Stimulated activated naive CD8-positive, alpha-beta T cell treated with anti-CD3 and anti-CD28 coated beads, Interleukin-15, Interleukin-2, amounts not matched to agents 100 ng/mL and 50 ng/mL, for 24 hours (primary cell): ENCODE data around the gene PMCH.
"Not testable (repeated sequence)": the region's sequence is repeated elsewhere in the genome, so short reads cannot be mapped to it uniquely, and the experiment has no call there.

Experiments used
- H3K27ac Mint-ChIP-seq: one replicate; pipeline ENCODE4 v1.8.0; 2021; ENCODE audit warnings: mild to moderate bottlenecking, mixed read lengths
- H3K27me3 Mint-ChIP-seq: one replicate; pipeline ENCODE4 v1.8.0; 2021; ENCODE audit warnings: mixed read lengths
- H3K36me3 Mint-ChIP-seq: one replicate; pipeline ENCODE4 v1.8.0; 2021; ENCODE audit warnings: low read depth, mixed read lengths
- H3K4me1 Mint-ChIP-seq: one replicate; pipeline ENCODE4 v1.8.0; 2021; ENCODE audit warnings: low read depth, mixed read lengths
- H3K4me3 Mint-ChIP-seq: one replicate; pipeline ENCODE4 v1.8.0; 2021; ENCODE audit warnings: mild to moderate bottlenecking, mixed read lengths
- H3K9me3 Mint-ChIP-seq: one replicate; pipeline ENCODE4 v1.8.0; 2021; ENCODE audit warnings: mixed read lengths

Gene PMCH

GRCh38 chr12:102197789-102198188 is at the start of gene PMCH:
PMCH (minus strand) TSS chr12:102197833; CDS start chr12:102197770, 63 bp downstream.
- Mint-ChIP-seq H3K27ac (peak within 1 kb of the TSS; percentile 45), H3K4me3 (no peak within 1 kb of the TSS), H3K27me3 (no peaks in the 10 kb centered on the region), H3K36me3 (peaks cover 9% of the 10 kb centered on the region), H3K4me1 (peaks cover 11% of the 10 kb centered on the region), H3K9me3 (no peaks in the 10 kb centered on the region)

GRCh38 chr12:102240859-102241258 is 43.2 kb upstream of the PMCH start:
- H3K27me3 Mint-ChIP-seq: peaks cover 19% of the 10 kb centered on the region
- not testable (repeated sequence) for H3K4me1 Mint-ChIP-seq, H3K4me3 Mint-ChIP-seq, H3K36me3 Mint-ChIP-seq, H3K27ac Mint-ChIP-seq
- peaks cover 15% of the 10 kb centered on the region for H3K9me3 Mint-ChIP-seq

GRCh38 chr12:102234599-102234998 is 37.0 kb upstream of the PMCH start:
- no peak overlapping the region for H3K4me3 Mint-ChIP-seq
- H3K27ac Mint-ChIP-seq: no peak overlapping the region
- H3K27me3 Mint-ChIP-seq: peaks cover 20% of the 10 kb centered on the region
- no peaks in the 10 kb centered on the region for H3K4me1 Mint-ChIP-seq
- H3K9me3 Mint-ChIP-seq: no peaks in the 10 kb centered on the region
- no peaks in the 10 kb centered on the region for H3K36me3 Mint-ChIP-seq

- no peaks in the 10 kb centered on the region for H3K9me3 Mint-ChIP-seq
- H3K36me3 Mint-ChIP-seq: no peaks in the 10 kb centered on the region
- no peak overlapping the region for H3K27ac Mint-ChIP-seq
- peaks cover 16% of the 10 kb centered on the region for H3K27me3 Mint-ChIP-seq
- H3K4me1 Mint-ChIP-seq: no peaks in the 10 kb centered on the region
- no peak overlapping the region for H3K4me3 Mint-ChIP-seq
Measured at GRCh38 chr12:102232446-102232845, 34.8 kb upstream of the PMCH start.

- peaks cover 16% of the 10 kb centered on the region for H3K27me3 Mint-ChIP-seq
- no peaks in the 10 kb centered on the region for H3K36me3 Mint-ChIP-seq
- H3K4me3 Mint-ChIP-seq: no peak overlapping the region
- H3K4me1 Mint-ChIP-seq: no peaks in the 10 kb centered on the region
- H3K9me3 Mint-ChIP-seq: no peaks in the 10 kb centered on the region
- H3K27ac Mint-ChIP-seq: no peak overlapping the region
Measured at GRCh38 chr12:102232036-102232435, 34.4 kb upstream of the PMCH start.

GRCh38 chr12:102227954-102228353 is 30.3 kb upstream of the PMCH start:
- Mint-ChIP-seq H3K9me3 (no peaks in the 10 kb centered on the region), H3K27ac (no peak overlapping the region), H3K4me1 (no peaks in the 10 kb centered on the region), H3K36me3 (no peaks in the 10 kb centered on the region), H3K4me3 (no peak overlapping the region), H3K27me3 (peaks cover 4% of the 10 kb centered on the region)

- Mint-ChIP-seq H3K4me1 (no peaks in the 10 kb centered on the region), H3K27ac (no peak overlapping the region), H3K4me3 (no peak overlapping the region), H3K27me3 (no peaks in the 10 kb centered on the region), H3K36me3 (no peaks in the 10 kb centered on the region), H3K9me3 (no peaks in the 10 kb centered on the region)
Measured at GRCh38 chr12:102220736-102221135, 23.1 kb upstream of the PMCH start.

GRCh38 chr12:102215992-102216691 is 18.5 kb upstream of the PMCH start:
- no peaks in the 10 kb centered on the region for H3K4me1 Mint-ChIP-seq
- no peak overlapping the region for H3K27ac Mint-ChIP-seq

GRCh38 chr12:102204025-102204424 is 6.4 kb upstream of the PMCH start:
- Mint-ChIP-seq H3K4me1 (peaks cover 7% of the 10 kb centered on the region), H3K4me3 (no peak overlapping the region), H3K27me3 (no peaks in the 10 kb centered on the region), H3K9me3 (peaks cover 21% of the 10 kb centered on the region), H3K36me3 (peaks cover 35% of the 10 kb centered on the region), H3K27ac (peak overlapping the region; percentile 52)

More at GRCh38 chr12:102215992-102216691, 18.5 kb upstream of the PMCH start:
- Mint-ChIP-seq H3K9me3 (no peaks in the 10 kb centered on the region), H3K36me3 (no peaks in the 10 kb centered on the region), H3K27me3 (no peaks in the 10 kb centered on the region), H3K4me3 (no peak overlapping the region)

GRCh38 chr12:102202556-102202955 is 4.9 kb upstream of the PMCH start:
- Mint-ChIP-seq H3K4me3 (no peak overlapping the region), H3K27ac (no peak overlapping the region), H3K9me3 (peaks cover 12% of the 10 kb centered on the region), H3K27me3 (no peaks in the 10 kb centered on the region), H3K36me3 (peaks cover 23% of the 10 kb centered on the region), H3K4me1 (peaks cover 10% of the 10 kb centered on the region)

GRCh38 chr12:102201436-102202061 is 3.9 kb upstream of the PMCH start:
- peaks cover 19% of the 10 kb centered on the region for H3K36me3 Mint-ChIP-seq
- no peak overlapping the region for H3K4me3 Mint-ChIP-seq
- no peaks in the 10 kb centered on the region for H3K27me3 Mint-ChIP-seq
- H3K27ac Mint-ChIP-seq: no peak overlapping the region
- peaks cover 18% of the 10 kb centered on the region for H3K4me1 Mint-ChIP-seq
- peaks cover 7% of the 10 kb centered on the region for H3K9me3 Mint-ChIP-seq

- no peak overlapping the region for H3K27ac Mint-ChIP-seq
- peaks cover 11% of the 10 kb centered on the region for H3K4me1 Mint-ChIP-seq
- no peaks in the 10 kb centered on the region for H3K27me3 Mint-ChIP-seq
- H3K9me3 Mint-ChIP-seq: no peaks in the 10 kb centered on the region
- H3K4me3 Mint-ChIP-seq: no peak overlapping the region
- peaks cover 5% of the 10 kb centered on the region for H3K36me3 Mint-ChIP-seq
Measured at GRCh38 chr12:102195826-102196225, 1.8 kb downstream of the PMCH start.

GRCh38 chr12:102182635-102183034 is 15.0 kb downstream of the PMCH start:
- no peaks in the 10 kb centered on the region for H3K4me1 Mint-ChIP-seq
- no peak overlapping the region for H3K4me3 Mint-ChIP-seq
- peaks cover 11% of the 10 kb centered on the region for H3K36me3 Mint-ChIP-seq
- no peaks in the 10 kb centered on the region for H3K9me3 Mint-ChIP-seq
- no peaks in the 10 kb centered on the region for H3K27me3 Mint-ChIP-seq
- H3K27ac Mint-ChIP-seq: no peak overlapping the region

- Mint-ChIP-seq H3K9me3 (no peaks in the 10 kb centered on the region), H3K36me3 (peaks cover 5% of the 10 kb centered on the region), H3K27ac (no peak overlapping the region), H3K4me3 (no peak overlapping the region), H3K4me1 (no peaks in the 10 kb centered on the region), H3K27me3 (no peaks in the 10 kb centered on the region)
Measured at GRCh38 chr12:102174761-102175160, 22.9 kb downstream of the PMCH start.

- Mint-ChIP-seq H3K9me3 (no peaks in the 10 kb centered on the region), H3K4me3 (no peak overlapping the region), H3K27me3 (no peaks in the 10 kb centered on the region), H3K27ac (no peak overlapping the region), H3K4me1 (peaks cover under 1% of the 10 kb centered on the region), H3K36me3 (peaks cover 9% of the 10 kb centered on the region)
Measured at GRCh38 chr12:102174117-102174516, 23.5 kb downstream of the PMCH start.

- Mint-ChIP-seq H3K9me3 (no peaks in the 10 kb centered on the region), H3K27ac (no peak overlapping the region), H3K36me3 (peaks cover 12% of the 10 kb centered on the region), H3K27me3 (no peaks in the 10 kb centered on the region), H3K4me1 (peaks cover 14% of the 10 kb centered on the region), H3K4me3 (no peak overlapping the region)
Measured at GRCh38 chr12:102172436-102172835, 25.2 kb downstream of the PMCH start.
